ENCODE measurements around the gene SOCS2. TPM values are rescaled to one million over a fixed set of nuclear protein-coding genes. Genes with fewer than 3 reads are reported as not detected.
A peak's percentile ranks its signal among the peaks of the same experiment; 100 is the strongest.

Gene SOCS2
- total and polyA plus RNA-seq, 2 of the 8 experiments (the other 6 are each of a cell fraction or from before 2014, with no cell fraction given) = 14.5 to 18.0 TPM

DNA sequence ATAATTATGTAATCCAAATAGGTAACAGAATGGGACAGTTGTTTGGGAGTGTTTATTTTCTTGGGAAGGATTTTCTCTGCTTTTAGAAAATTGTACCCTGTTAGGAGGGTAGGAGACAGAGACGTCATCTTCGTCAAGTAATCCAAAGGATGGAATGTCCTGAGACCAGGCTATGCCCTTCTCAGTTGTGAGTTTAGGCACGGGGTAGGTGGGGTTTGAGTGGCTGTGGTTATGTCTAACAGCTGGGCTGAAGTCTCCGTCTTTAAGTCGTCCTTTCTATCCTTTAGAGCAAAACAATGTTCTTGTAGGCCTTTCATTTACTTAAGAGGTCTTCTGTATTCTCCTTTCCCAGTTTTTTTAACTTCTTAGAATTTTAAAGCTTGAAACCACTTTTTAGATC lies 5.7 kb downstream of the SOCS2 start:
- ChIA-PET CTCF (ENCODE audit: partially characterized antibody) (interaction anchor here (1.4 to 1.7 kb wide), 2 partner anchors 9 to 524 kb away, joined by 4 to 5 read pairs; no protein-coding TSS in a partner anchor), POLR2A (ENCODE audit: partially characterized antibody) (interaction anchor here (1.4 kb wide), 1 partner anchor 12 kb away, joined by 4 read pairs; no protein-coding TSS in a partner anchor)
- Histone ChIP-seq H3K27me3 (replicated peaks in 1 of 4; ENCODE audit: control insufficient read depth in 3 of 4, extremely low read depth in 1 of 4, insufficient read depth in 3 of 4, low read length in 3 of 4) (peaks cover 0 to 21% (median 14%) of the 10 kb centered on the region in 4 experiments; a peak in 5 of 7 replicates), H2BK20ac (ENCODE audit: low read length) (no peak overlapping the region), H2BK120ac (replicated peaks; ENCODE audit: low read depth, low read length) (no peak overlapping the region), H3K23me2 (ENCODE audit: low read depth, low read length) (peaks cover 6% of the 10 kb centered on the region; the same call in 1 of the 2 replicates), H3K4ac (replicated peaks; ENCODE audit: insufficient read length, low read depth, low read length) (no peak overlapping the region), H4K91ac (replicated peaks; ENCODE audit: insufficient read length, low read length) (no peak overlapping the region), H3K4me2 (ENCODE audit: insufficient read depth in 1 of 2, low read depth in 2 of 2, low read length in 2 of 2) (no peak overlapping the region), H4K5ac (ENCODE audit: insufficient read length, low read depth, low read length) (no peak overlapping the region), H3K27ac (ENCODE audit: low read depth, low read length) (no peak overlapping the region), H3K23ac (ENCODE audit: insufficient read length) (no peak overlapping the region), H3K4me1 (replicated peaks in 1 of 4; ENCODE audit: control insufficient read depth in 3 of 4, insufficient read depth in 4 of 4, low read length in 3 of 4) (peaks cover 0 to 6% (median 1%) of the 10 kb centered on the region in 4 experiments; a peak in 6 of 7 replicates), H3K9me3 (ENCODE audit: insufficient read depth in 2 of 2, low read depth in 1 of 2, low read length in 1 of 2) (no peaks in the 10 kb centered on the region), H3K4me3 (ENCODE audit: extremely low read depth in 1 of 4, insufficient read depth in 2 of 4, low read depth in 3 of 4, low read length in 4 of 4) (no peak overlapping the region), H3K14ac (ENCODE audit: insufficient read length) (no peak overlapping the region), H3K56ac (replicated peaks; ENCODE audit: insufficient read length, low read depth, low read length) (no peak overlapping the region), H3K79me1 (ENCODE audit: low read depth, low read length) (no peaks in the 10 kb centered on the region; the same call in 1 of the 2 replicates), H2AK5ac (ENCODE audit: low read depth, low read length) (no peak overlapping the region), H4K8ac (ENCODE audit: extremely low read depth, insufficient read depth, low read length) (no peak overlapping the region), H2BK12ac (ENCODE audit: low read depth, low read length) (no peak overlapping the region), H3K79me2 (ENCODE audit: control insufficient read depth in 1 of 2, insufficient read depth in 2 of 2, low read length in 2 of 2) (peaks cover 0 to 12% of the 10 kb centered on the region in 2 experiments; a peak in 2 of 4 replicates), H2BK5ac (ENCODE audit: low read depth, low read length) (no peak overlapping the region), H3K36me3 (ENCODE audit: control insufficient read depth in 2 of 4, insufficient read depth in 4 of 4, low read length in 3 of 4) (peaks cover 0 to 12% (median 0%) of the 10 kb centered on the region in 4 experiments; a peak in 1 of 8 replicates), H2BK15ac (ENCODE audit: low read length) (peak overlapping the region; percentile 73; the same call in 1 of the 2 replicates), H2AFZ (ENCODE audit: low read length) (no peak overlapping the region), H3K9ac (replicated peaks in 1 of 4; ENCODE audit: extremely low read depth in 1 of 4, low read depth in 3 of 4, low read length in 3 of 4) (no peak overlapping the region), H4K20me1 (replicated peaks in 1 of 2; ENCODE audit: control insufficient read depth in 1 of 2, insufficient read depth in 2 of 2, low read length in 2 of 2) (peaks cover 0 to 6% of the 10 kb centered on the region in 2 experiments), H3K18ac (ENCODE audit: extremely low read depth, low read length) (no peak overlapping the region)
- DNase-seq (ENCODE audit: low read depth in 1 of 2, low spot score in 2 of 2) (no peak), FAIRE-seq (no peak)
- 95% methylated on average over 5 of the region's 5 CpGs; no CpG with 5 or more reads in 1 of the 2 experiments for WGBS, 2 experiments (ENCODE audit: extremely low coverage in 1 of 2, insufficient coverage in 1 of 2, insufficient read length in 1 of 2, insufficient replicate concordance in 2 of 2, low coverage in 1 of 2, low lambda C conversion rate in 2 of 2, missing lambda C conversion rate in 1 of 2)
- TF ChIP-seq, protein P1, sequence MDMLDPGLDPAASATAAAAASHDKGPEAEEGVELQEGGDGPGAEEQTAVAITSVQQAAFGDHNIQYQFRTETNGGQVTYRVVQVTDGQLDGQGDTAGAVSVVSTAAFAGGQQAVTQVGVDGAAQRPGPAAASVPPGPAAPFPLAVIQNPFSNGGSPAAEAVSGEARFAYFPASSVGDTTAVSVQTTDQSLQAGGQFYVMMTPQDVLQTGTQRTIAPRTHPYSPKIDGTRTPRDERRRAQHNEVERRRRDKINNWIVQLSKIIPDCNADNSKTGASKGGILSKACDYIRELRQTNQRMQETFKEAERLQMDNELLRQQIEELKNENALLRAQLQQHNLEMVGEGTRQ (IDR thresholded peaks at IDR 0.05; ENCODE audit: low read length) = no peak
- TF ChIP-seq YY1 (IDR thresholded peaks at IDR 0.05; ENCODE audit: low read depth, low read length) (no peak), JUN (IDR thresholded peaks at IDR 0.05; ENCODE audit: low read depth, low read length) (no peak), SRF (IDR thresholded peaks at IDR 0.05; ENCODE audit: low read depth, low read length) (no peak), KDM1A (IDR thresholded peaks at IDR 0.05; ENCODE audit: borderline replicate concordance, low read length) (no peak), SIRT6 (IDR thresholded peaks at IDR 0.05; ENCODE audit: low read length) (no peak), KDM4A (IDR thresholded peaks at IDR 0.05; ENCODE audit: low read depth, low read length, severe bottlenecking) (no peak), TEAD4 (IDR thresholded peaks at IDR 0.05; ENCODE audit: low read depth, low read length) (no peak), SIN3A (conservative IDR thresholded peaks at IDR 0.05 in 1 of 2, IDR thresholded peaks at IDR 0.05 in 1 of 2; ENCODE audit: low read depth in 1 of 2, low read length in 2 of 2) (no peak), BRCA1 (IDR thresholded peaks at IDR 0.05; ENCODE audit: low read depth, low read length) (no peak), SP4 (IDR thresholded peaks at IDR 0.05; ENCODE audit: low read length) (no peak), HDAC2 (IDR thresholded peaks at IDR 0.05; ENCODE audit: borderline replicate concordance in 1 of 2, low read depth in 2 of 2, low read length in 2 of 2) (no peak), PHF8 (conservative IDR thresholded peaks at IDR 0.05; ENCODE audit: low read depth, low read length) (no peak)
